ENCODE data around the gene STK32C.

The STK32C gene

DNA sequence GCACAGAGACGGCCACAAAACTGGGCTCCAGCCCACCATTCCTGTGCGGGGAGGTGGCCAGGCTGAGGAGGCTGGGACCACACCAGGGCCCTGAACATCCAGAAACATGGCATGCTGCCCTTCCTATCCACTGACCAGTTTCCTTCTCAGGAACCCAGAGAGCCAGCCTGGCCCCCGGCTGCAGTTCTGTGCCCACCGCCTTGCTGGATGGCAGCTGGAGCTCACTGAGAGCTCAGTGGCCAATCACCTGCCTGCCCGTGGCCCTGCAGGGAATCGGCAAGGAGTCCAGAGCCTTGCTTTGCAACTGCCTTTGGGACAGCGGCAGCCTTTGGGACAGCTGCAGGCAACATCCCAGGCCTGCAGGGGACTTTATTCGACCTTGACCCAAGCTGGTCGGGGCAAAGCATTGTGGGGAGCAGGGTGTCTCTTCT is 30.4 kb downstream of the STK32C start:
- H3K79me2 ChIP-seq (ENCODE audit: control insufficient read depth, insufficient read depth, low read length, unreplicated experiment), result no peaks in the 10 kb centered on the region
- H3K27ac ChIP-seq (ENCODE audit: low read depth, low read length), result no peak overlapping the region
- H3K27me3 ChIP-seq (ENCODE audit: insufficient read depth, low read length), result no peaks in the 10 kb centered on the region
- no peak overlapping the region for H2AFZ ChIP-seq (ENCODE audit: low read length, unreplicated experiment)
- H3K36me3 ChIP-seq (ENCODE audit: insufficient read depth, low read length), result no peaks in the 10 kb centered on the region
- no peak overlapping the region for H3K4me3 ChIP-seq (ENCODE audit: low read depth, low read length)
- H3K4me1 ChIP-seq (ENCODE audit: control insufficient read depth, insufficient read depth, low read length, unreplicated experiment), result no peaks in the 10 kb centered on the region

DNA sequence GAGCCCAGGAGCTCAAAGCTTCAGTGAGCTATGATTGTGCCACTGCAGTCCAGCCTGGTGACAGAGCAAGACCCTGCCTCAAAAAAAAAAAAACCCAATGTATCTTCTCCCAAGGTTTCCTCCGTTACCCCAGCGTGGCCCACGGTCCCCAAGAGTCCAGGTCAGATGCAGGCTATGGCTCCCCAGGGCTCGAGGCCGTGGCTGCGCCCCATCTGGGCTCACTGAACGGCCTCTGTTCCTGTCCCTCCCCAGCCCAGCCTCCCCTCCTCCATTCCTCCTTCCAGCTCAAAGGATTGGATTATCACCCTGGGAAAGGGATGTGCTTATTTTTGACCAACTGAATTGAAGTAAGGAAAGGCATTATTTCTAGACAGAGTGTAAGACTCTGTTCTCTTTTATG is 31.0 kb downstream of the STK32C start:
- H3K79me2 ChIP-seq (ENCODE audit: control insufficient read depth, insufficient read depth, low read length, unreplicated experiment), result no peaks in the 10 kb centered on the region
- no peak overlapping the region for H2AFZ ChIP-seq (ENCODE audit: low read length, unreplicated experiment)
- H3K27me3 ChIP-seq (ENCODE audit: insufficient read depth, low read length), result no peaks in the 10 kb centered on the region
- H3K4me1 ChIP-seq (ENCODE audit: control insufficient read depth, insufficient read depth, low read length, unreplicated experiment), result no peaks in the 10 kb centered on the region
- no peak overlapping the region for H3K4me3 ChIP-seq (ENCODE audit: low read depth, low read length)
- H3K36me3 ChIP-seq (ENCODE audit: insufficient read depth, low read length), result no peaks in the 10 kb centered on the region
- H3K27ac ChIP-seq (ENCODE audit: low read depth, low read length), result no peak overlapping the region

DNA sequence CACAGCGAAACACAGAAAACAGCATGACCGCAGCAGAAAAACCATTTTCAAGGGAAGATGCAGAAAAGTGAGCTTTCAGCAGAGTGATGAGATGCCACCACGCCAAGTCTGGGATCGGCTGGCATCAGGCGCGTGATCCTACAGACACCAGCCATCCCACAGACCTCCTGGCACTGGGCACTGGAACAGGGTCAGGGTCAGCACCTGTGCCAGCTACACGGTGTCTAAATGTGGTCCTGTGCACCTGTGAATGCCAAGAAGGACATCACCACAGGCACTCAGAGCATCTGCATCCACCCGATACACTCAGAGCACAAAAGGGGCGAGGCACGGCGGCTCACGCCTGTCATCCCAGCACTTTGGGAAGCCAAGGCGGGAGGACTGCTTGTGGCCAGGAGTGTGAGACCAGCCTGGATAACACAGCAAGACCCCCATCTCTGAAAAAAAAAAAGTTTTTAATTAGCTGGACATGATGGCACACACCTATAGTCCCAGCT is 31.5 kb downstream of the STK32C start:
- Histone ChIP-seq H3K27me3 (ENCODE audit: insufficient read depth, low read length) (no peaks in the 10 kb centered on the region), H3K4me3 (ENCODE audit: low read depth, low read length) (no peak overlapping the region), H3K4me1 (ENCODE audit: control insufficient read depth, insufficient read depth, low read length, unreplicated experiment) (no peaks in the 10 kb centered on the region), H3K27ac (ENCODE audit: low read depth, low read length) (no peak overlapping the region), H2AFZ (ENCODE audit: low read length, unreplicated experiment) (no peak overlapping the region), H3K36me3 (ENCODE audit: insufficient read depth, low read length) (no peaks in the 10 kb centered on the region), H3K79me2 (ENCODE audit: control insufficient read depth, insufficient read depth, low read length, unreplicated experiment) (no peaks in the 10 kb centered on the region)

DNA sequence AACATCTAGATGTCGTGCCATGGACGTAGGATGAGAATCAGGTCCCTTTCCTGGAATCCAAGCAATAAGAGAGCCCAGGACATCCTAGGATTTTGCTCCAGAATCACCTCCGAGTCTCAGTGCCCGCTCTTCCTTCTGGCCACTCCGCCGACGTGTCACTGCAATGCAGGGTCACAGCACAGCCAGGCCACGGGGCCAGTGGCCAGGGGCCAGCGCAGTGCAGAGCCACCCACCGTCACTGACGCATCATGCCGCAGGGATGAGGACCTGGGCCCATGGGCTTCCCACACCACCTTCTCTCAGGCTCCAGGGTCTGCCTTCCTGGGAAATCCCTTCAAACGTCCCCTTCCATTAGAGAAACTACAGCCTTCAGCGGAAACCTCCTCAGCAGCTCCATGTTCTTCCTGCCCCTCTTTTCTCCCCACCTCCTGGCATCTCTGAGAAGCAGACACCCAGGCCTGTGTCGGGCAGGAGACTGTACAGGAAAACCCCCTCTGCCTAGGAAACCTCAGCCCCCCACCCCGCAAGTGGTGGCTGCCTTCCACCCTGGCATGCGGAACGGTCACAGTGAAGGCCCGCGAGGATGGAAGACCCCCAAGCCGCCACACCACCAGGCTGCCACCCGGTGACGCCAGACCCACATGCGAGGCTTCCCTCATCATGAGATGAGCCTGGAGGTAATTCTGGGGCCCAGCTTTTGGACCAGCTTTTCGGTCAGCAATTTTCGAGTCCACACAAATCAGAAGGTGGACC is 32.1 kb downstream of the STK32C start:
- H3K79me2 ChIP-seq (ENCODE audit: control insufficient read depth, insufficient read depth, low read length, unreplicated experiment), result no peaks in the 10 kb centered on the region
- no peak overlapping the region for H2AFZ ChIP-seq (ENCODE audit: low read length, unreplicated experiment)
- H3K27ac ChIP-seq (ENCODE audit: low read depth, low read length), result no peak overlapping the region
- no peaks in the 10 kb centered on the region for H3K4me1 ChIP-seq (ENCODE audit: control insufficient read depth, insufficient read depth, low read length, unreplicated experiment)
- H3K27me3 ChIP-seq (ENCODE audit: insufficient read depth, low read length), result no peaks in the 10 kb centered on the region
- H3K36me3 ChIP-seq (ENCODE audit: insufficient read depth, low read length), result no peaks in the 10 kb centered on the region
- no peak overlapping the region for H3K4me3 ChIP-seq (ENCODE audit: low read depth, low read length)

DNA sequence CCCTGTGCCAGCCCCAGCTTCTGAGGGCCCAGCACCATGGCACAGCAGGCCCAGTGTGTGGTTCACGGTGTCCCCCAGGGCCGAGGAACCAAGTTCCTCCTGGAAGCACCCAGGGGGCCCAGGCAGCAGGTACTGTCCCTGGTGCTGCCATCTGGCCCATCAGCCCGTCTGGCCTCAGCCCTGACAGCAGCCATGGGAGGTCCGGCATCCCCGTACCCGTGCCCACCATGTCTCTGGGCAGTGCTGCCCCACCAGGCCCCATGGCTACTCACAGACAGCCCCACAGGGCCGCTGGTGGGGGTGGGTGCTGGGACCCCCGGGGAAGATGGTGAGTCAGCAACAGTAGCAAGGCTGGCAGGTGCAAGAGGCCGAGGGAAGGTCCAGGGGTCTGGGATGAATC is 32.8 kb downstream of the STK32C start:
- H3K27ac ChIP-seq (ENCODE audit: low read depth, low read length), result no peak overlapping the region
- H3K36me3 ChIP-seq (ENCODE audit: insufficient read depth, low read length), result no peaks in the 10 kb centered on the region
- H3K4me1 ChIP-seq (ENCODE audit: control insufficient read depth, insufficient read depth, low read length, unreplicated experiment), result no peaks in the 10 kb centered on the region
- no peak overlapping the region for H2AFZ ChIP-seq (ENCODE audit: low read length, unreplicated experiment)
- H3K4me3 ChIP-seq (ENCODE audit: low read depth, low read length), result no peak overlapping the region
- no peaks in the 10 kb centered on the region for H3K27me3 ChIP-seq (ENCODE audit: insufficient read depth, low read length)
- no peaks in the 10 kb centered on the region for H3K79me2 ChIP-seq (ENCODE audit: control insufficient read depth, insufficient read depth, low read length, unreplicated experiment)

DNA sequence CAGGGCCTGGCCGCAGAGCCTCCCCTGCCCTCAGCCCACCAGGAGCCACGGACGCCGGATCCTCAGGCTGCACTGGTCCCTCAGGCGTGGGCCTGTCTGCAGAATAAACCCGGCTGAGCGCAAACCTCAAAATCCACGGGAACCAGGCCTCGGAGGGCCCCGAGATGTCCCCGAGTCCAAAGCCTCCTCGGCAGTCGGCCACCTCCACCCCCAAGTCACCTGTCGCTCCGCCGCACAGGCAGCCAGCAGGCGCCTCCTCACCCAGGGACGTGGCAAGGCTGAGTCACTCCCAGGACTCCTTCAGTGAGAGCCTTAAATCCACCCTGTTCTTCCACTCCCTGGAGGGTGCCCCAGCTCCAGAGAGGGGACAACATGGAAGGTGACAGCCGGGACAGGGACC is 33.2 kb downstream of the STK32C start:
- Histone ChIP-seq H3K4me3 (ENCODE audit: low read depth, low read length) (no peak overlapping the region), H3K27ac (ENCODE audit: low read depth, low read length) (no peak overlapping the region), H2AFZ (ENCODE audit: low read length, unreplicated experiment) (no peak overlapping the region), H3K36me3 (ENCODE audit: insufficient read depth, low read length) (no peaks in the 10 kb centered on the region), H3K27me3 (ENCODE audit: insufficient read depth, low read length) (no peaks in the 10 kb centered on the region), H3K79me2 (ENCODE audit: control insufficient read depth, insufficient read depth, low read length, unreplicated experiment) (no peaks in the 10 kb centered on the region), H3K4me1 (ENCODE audit: control insufficient read depth, insufficient read depth, low read length, unreplicated experiment) (no peaks in the 10 kb centered on the region)

DNA sequence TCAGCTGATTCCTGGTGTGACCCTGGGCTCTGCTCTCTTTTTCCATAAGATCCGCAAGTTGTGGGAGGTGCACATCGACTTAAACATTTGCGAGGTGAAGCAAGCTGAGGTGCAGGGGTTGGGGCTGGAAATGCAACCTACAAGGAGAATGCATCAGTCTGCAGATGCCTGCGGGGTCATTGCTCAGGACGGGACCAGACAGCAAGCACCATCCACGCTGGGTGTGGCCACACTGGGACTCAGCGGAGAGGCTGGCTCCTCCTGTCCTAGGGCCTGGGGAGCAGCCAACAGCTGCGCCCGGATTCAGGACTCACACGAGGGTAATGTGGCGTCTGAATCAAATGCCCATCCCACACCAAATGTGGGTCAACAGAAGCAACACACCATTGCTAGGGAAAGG is 33.8 kb downstream of the STK32C start:
- Histone ChIP-seq H2AFZ (ENCODE audit: low read length, unreplicated experiment) (no peak overlapping the region), H3K36me3 (ENCODE audit: insufficient read depth, low read length) (no peaks in the 10 kb centered on the region), H3K27ac (ENCODE audit: low read depth, low read length) (no peak overlapping the region), H3K4me1 (ENCODE audit: control insufficient read depth, insufficient read depth, low read length, unreplicated experiment) (no peaks in the 10 kb centered on the region), H3K4me3 (ENCODE audit: low read depth, low read length) (no peak overlapping the region), H3K27me3 (ENCODE audit: insufficient read depth, low read length) (no peaks in the 10 kb centered on the region), H3K79me2 (ENCODE audit: control insufficient read depth, insufficient read depth, low read length, unreplicated experiment) (no peaks in the 10 kb centered on the region)

DNA sequence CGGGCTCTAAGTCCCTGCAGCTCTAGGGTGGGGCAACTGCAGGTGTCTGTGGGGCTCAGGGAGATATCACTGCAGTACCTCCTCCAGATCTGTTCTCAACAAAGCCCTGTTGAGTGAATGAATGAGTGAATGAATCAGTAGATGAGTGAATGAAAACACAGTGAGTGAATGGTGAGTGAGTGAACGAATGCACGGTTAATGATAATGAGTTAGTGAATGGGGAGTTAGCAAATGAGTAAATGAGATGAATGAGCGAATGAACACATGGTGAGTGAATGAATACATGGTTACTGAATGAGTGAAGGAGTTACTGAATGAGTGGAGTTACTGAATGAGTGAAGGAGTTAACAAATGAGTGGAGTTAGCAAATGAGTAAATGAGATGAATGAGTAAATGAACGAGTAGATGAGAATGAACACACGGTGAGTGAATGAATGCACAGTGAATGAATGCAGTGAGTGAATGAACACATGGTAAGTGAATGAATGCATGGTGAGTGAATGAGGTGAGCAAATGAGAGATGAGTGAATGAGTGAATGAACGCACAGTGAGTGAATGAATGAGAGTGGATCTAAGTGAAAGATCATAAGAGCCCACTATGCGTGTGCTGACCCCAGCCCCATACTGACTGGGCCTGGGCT is 34.3 kb downstream of the STK32C start:
- Histone ChIP-seq H3K4me1 (ENCODE audit: control insufficient read depth, insufficient read depth, low read length, unreplicated experiment) (no peaks in the 10 kb centered on the region), H3K36me3 (ENCODE audit: insufficient read depth, low read length) (no peaks in the 10 kb centered on the region), H3K79me2 (ENCODE audit: control insufficient read depth, insufficient read depth, low read length, unreplicated experiment) (no peaks in the 10 kb centered on the region), H3K4me3 (ENCODE audit: low read depth, low read length) (no peak overlapping the region), H3K27ac (ENCODE audit: low read depth, low read length) (no peak overlapping the region), H2AFZ (ENCODE audit: low read length, unreplicated experiment) (no peak overlapping the region), H3K27me3 (ENCODE audit: insufficient read depth, low read length) (no peaks in the 10 kb centered on the region)

DNA sequence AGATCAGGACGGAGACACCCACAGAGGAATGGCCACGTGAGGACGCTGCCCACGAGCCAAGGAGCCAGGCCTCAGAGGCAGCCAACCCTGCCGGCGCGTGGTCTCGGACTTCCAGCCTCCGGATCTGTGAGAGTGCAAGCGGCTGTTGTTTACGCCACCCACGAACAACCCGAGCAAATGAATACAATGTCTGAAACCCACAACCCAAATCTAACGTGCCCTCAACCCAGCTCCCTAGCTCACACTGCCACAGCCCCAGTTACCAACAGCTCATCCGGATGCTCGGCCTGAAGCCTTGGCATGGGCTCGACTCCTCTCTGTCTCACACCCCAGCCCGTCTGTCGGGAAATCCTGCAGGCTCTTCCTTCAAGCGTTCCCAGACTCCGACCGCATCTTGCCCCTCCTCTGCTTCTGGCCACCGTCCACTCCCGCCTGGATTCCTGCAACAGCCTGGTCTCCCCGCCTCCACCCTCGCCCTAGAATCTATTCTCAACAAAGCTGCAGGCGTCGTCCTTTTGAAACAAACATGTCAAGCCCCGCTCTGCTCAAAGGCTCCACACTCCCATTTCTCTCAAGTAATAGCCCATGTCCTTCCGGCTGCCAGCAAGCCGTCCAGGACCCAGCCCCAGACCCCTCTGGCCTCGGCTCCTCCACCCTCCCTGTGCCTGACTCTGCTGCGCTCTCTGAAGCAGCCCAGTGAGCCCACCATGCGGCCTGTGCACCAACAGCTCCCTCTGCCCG is 35.3 kb downstream of the STK32C start:
- no peak overlapping the region for H3K27ac ChIP-seq (ENCODE audit: low read depth, low read length)
- H3K27me3 ChIP-seq (ENCODE audit: insufficient read depth, low read length), result no peaks in the 10 kb centered on the region
- H3K4me3 ChIP-seq (ENCODE audit: low read depth, low read length), result no peak overlapping the region
- no peaks in the 10 kb centered on the region for H3K36me3 ChIP-seq (ENCODE audit: insufficient read depth, low read length)
- H3K4me1 ChIP-seq (ENCODE audit: control insufficient read depth, insufficient read depth, low read length, unreplicated experiment), result no peaks in the 10 kb centered on the region
- H3K79me2 ChIP-seq (ENCODE audit: control insufficient read depth, insufficient read depth, low read length, unreplicated experiment), result no peaks in the 10 kb centered on the region
- H2AFZ ChIP-seq (ENCODE audit: low read length, unreplicated experiment), result no peak overlapping the region

DNA sequence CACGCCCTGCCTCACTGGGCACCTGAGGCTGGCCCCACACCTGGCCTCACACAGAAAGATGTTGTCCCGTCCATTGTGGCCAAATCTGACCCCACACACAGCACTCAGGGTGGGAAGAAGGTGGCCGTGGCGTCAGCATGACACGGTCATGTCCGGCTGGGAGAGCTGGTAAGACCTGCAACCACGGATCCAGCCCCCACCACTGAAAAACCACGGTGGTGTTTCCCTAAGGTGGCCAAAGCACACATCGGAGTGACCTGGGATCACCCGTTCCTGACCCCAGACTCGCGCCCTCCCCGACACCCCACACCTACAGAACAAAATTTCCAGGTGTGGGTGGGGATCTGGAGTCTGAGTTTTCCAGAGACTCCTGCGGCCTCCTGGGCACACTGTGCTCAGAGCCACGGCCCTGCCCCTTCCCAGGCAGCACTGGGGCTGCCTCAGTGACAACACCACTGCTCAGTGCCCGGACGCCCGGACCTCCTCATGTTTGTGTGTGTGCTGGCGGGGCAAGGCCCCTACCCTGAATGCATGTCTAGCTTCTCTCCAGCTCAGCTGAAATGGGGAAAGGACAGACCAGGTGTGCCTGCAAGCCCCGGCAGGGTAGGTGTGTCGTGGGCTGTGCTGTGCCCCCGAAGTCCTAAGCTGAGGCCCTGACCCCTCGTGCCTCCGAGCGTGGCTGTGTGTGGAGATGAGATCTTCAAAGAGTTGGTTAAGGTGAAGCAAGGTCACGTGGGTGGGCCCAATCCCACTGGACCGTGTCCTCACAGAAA is 36.1 kb downstream of the STK32C start:
- Histone ChIP-seq H3K27ac (ENCODE audit: low read depth, low read length) (no peak overlapping the region), H2AFZ (ENCODE audit: low read length, unreplicated experiment) (no peak overlapping the region), H3K4me3 (ENCODE audit: low read depth, low read length) (no peak overlapping the region), H3K36me3 (ENCODE audit: insufficient read depth, low read length) (no peaks in the 10 kb centered on the region), H3K4me1 (ENCODE audit: control insufficient read depth, insufficient read depth, low read length, unreplicated experiment) (no peaks in the 10 kb centered on the region), H3K79me2 (ENCODE audit: control insufficient read depth, insufficient read depth, low read length, unreplicated experiment) (no peaks in the 10 kb centered on the region), H3K27me3 (ENCODE audit: insufficient read depth, low read length) (no peaks in the 10 kb centered on the region)

Data from ACC112 (cell line).